22Rv1 (cell line): ENCODE measurements around the gene RABGAP1L.

Experiments used
- CTCF ChIP-seq: fragments of 450-650 bp; IDR thresholded peaks from 2 replicates; pipeline ENCODE4 v1.5.1; 2017; ENCODE audit warnings: mild to moderate bottlenecking
- ZFX ChIP-seq: fragments of 450-650 bp; IDR thresholded peaks from 2 replicates; pipeline ENCODE4 v1.6.1; 2017; ENCODE audit warnings: antibody characterized with exemption, borderline replicate concordance

GRCh38 chr1:174215766-174216165, 56.4 kb downstream of the RABGAP1L start:
- no peak for TF ChIP-seq CTCF
- TF ChIP-seq ZFX = no peak
